ENCODE measurements around the gene HENMT1. TPM values are rescaled to one million over a fixed set of nuclear protein-coding genes. Genes with fewer than 3 reads are reported as not detected.

The HENMT1 gene
- total RNA-seq, 1 experiment from 2014 or later: not detected

GRCh38 chr1:108645564-108646184 is 15.2 kb downstream of the HENMT1 start:
- no peak for DNase-seq (ENCODE audit: low read depth, low spot score)
- H3K36me3 ChIP-seq (ENCODE audit: control insufficient read depth in 1 of 2, insufficient read depth in 2 of 2, low read length in 2 of 2): no peaks in the 10 kb centered on the region
- ChIA-PET RAD21 (ENCODE audit: low non-redundant PET in 1 of 2, low total read pairs in 2 of 2, uncharacterized antibody in 2 of 2, unreplicated experiment in 2 of 2) (no interaction called here), CTCF (no interaction called here), POLR2A (no interaction called here)
- no peak overlapping the region for H3K27ac ChIP-seq (ENCODE audit: low read depth, low read length)
- H3K79me2 ChIP-seq (ENCODE audit: insufficient read depth, low read length): no peaks in the 10 kb centered on the region
- no peaks in the 10 kb centered on the region for H3K9me3 ChIP-seq (ENCODE audit: control insufficient read depth in 1 of 2, insufficient read depth in 1 of 2, low read depth in 1 of 2, low read length in 2 of 2)
- H3K4me3 ChIP-seq (replicated peaks in 1 of 2; ENCODE audit: low read depth in 1 of 2, low read length in 2 of 2): no peak overlapping the region
- no TSS peak for BruUV-seq (replicated peaks)
- peaks cover 0 to 6% of the 10 kb centered on the region in 2 experiments; a peak in 1 of 4 replicates for H3K4me1 ChIP-seq (ENCODE audit: control insufficient read depth in 1 of 2, insufficient read depth in 2 of 2, low read length in 2 of 2)
- H2AFZ ChIP-seq (ENCODE audit: low read depth, low read length, poor library complexity, severe bottlenecking): no peak overlapping the region
- peaks cover 3% of the 10 kb centered on the region; the same call in 1 of the 2 replicates for H3K27me3 ChIP-seq (ENCODE audit: insufficient read depth, low read length)
- H4K20me1 ChIP-seq (ENCODE audit: insufficient read depth): no peaks in the 10 kb centered on the region
- intact Hi-C loops (cut with micrococcal nuclease): no loop called here
- no peak overlapping the region for H3K4me2 ChIP-seq (ENCODE audit: low read length)
- ATAC-seq: no peak
- no peaks in the 10 kb centered on the region for H3K9me2 ChIP-seq (ENCODE audit: insufficient read depth)
- TF ChIP-seq YY1 (IDR thresholded peaks at IDR 0.05; ENCODE audit: extremely low read depth, insufficient replicate concordance, low read depth, low read length): no peak
- TF ChIP-seq EZH2phosphoT487 (IDR thresholded peaks at IDR 0.05; ENCODE audit: borderline replicate concordance): no peak
- no peak for TF ChIP-seq SIN3A (IDR thresholded peaks at IDR 0.05; ENCODE audit: low read depth)
- TF ChIP-seq SP1 (IDR thresholded peaks at IDR 0.05; ENCODE audit: low read depth): no peak
- TF ChIP-seq MAX (IDR thresholded peaks at IDR 0.05): no peak
- no peak for TF ChIP-seq ZNF274 (IDR thresholded peaks at IDR 0.05; ENCODE audit: low read depth, low read length)
- TF ChIP-seq RAD21 (IDR thresholded peaks at IDR 0.05; ENCODE audit: low read depth): peak; percentile 27; the same call in 1 of the 2 replicates
- H3K9ac ChIP-seq (ENCODE audit: low read length): no peak overlapping the region

GRCh38 chr1:108644984-108645383 is 15.9 kb downstream of the HENMT1 start:
- DNase-seq (ENCODE audit: low read depth, low spot score) (no peak), ATAC-seq (no peak)
- Histone ChIP-seq H3K9me3 (ENCODE audit: control insufficient read depth in 1 of 2, insufficient read depth in 1 of 2, low read depth in 1 of 2, low read length in 2 of 2) (no peaks in the 10 kb centered on the region), H3K9ac (ENCODE audit: low read length) (no peak overlapping the region), H2AFZ (ENCODE audit: low read depth, low read length, poor library complexity, severe bottlenecking) (no peak overlapping the region), H3K4me2 (ENCODE audit: low read length) (no peak overlapping the region), H3K27ac (ENCODE audit: low read depth, low read length) (no peak overlapping the region), H3K79me2 (ENCODE audit: insufficient read depth, low read length) (no peaks in the 10 kb centered on the region), H3K4me1 (ENCODE audit: control insufficient read depth in 1 of 2, insufficient read depth in 2 of 2, low read length in 2 of 2) (peaks cover 0 to 6% of the 10 kb centered on the region in 2 experiments; a peak in 1 of 4 replicates), H3K4me3 (replicated peaks in 1 of 2; ENCODE audit: low read depth in 1 of 2, low read length in 2 of 2) (no peak overlapping the region), H4K20me1 (ENCODE audit: insufficient read depth) (no peaks in the 10 kb centered on the region), H3K36me3 (ENCODE audit: control insufficient read depth in 1 of 2, insufficient read depth in 2 of 2, low read length in 2 of 2) (no peaks in the 10 kb centered on the region), H3K9me2 (ENCODE audit: insufficient read depth) (no peaks in the 10 kb centered on the region), H3K27me3 (ENCODE audit: insufficient read depth, low read length) (peaks cover 3% of the 10 kb centered on the region; the same call in 1 of the 2 replicates)
- intact Hi-C loops (cut with micrococcal nuclease): loop anchor here (5.0 kb wide), 1 partner anchor 858 kb away; no protein-coding TSS in a partner anchor
- ChIA-PET POLR2A (no interaction called here), RAD21 (ENCODE audit: low non-redundant PET in 1 of 2, low total read pairs in 2 of 2, uncharacterized antibody in 2 of 2, unreplicated experiment in 2 of 2) (interaction anchor here in 1 of 2 experiments (1.4 kb wide), 1 partner anchor 132 kb away, joined by 6 read pairs; no protein-coding TSS in a partner anchor), CTCF (interaction anchor here (1.8 to 2.3 kb wide), 2 partner anchors 85 to 132 kb away, joined by 5 to 21 read pairs; partner anchors contain the start of gene EEIG2)
- BruUV-seq (replicated peaks): no TSS peak
- TF ChIP-seq SIN3A (IDR thresholded peaks at IDR 0.05; ENCODE audit: low read depth) (no peak), EZH2 (IDR thresholded peaks at IDR 0.05) (no peak), CBX3 (IDR thresholded peaks at IDR 0.05; ENCODE audit: low read depth) (no peak), YY1 (IDR thresholded peaks at IDR 0.05; ENCODE audit: extremely low read depth, insufficient replicate concordance, low read depth, low read length) (no peak), REST (IDR thresholded peaks at IDR 0.05; ENCODE audit: low read depth) (no peak), ELF1 (IDR thresholded peaks at IDR 0.05; ENCODE audit: borderline replicate concordance, low read depth) (no peak), POLR2A (IDR thresholded peaks at IDR 0.05; ENCODE audit: borderline replicate concordance, extremely low read depth, insufficient read depth, insufficient read length) (no peak), MAX (IDR thresholded peaks at IDR 0.05) (no peak), SP1 (IDR thresholded peaks at IDR 0.05; ENCODE audit: low read depth) (no peak), POLR2AphosphoS5 (IDR thresholded peaks at IDR 0.05; ENCODE audit: low read depth, low read length) (no peak), RAD21 (IDR thresholded peaks at IDR 0.05; ENCODE audit: low read depth) (no peak), EGR1 (IDR thresholded peaks at IDR 0.05; ENCODE audit: low read depth) (no peak), EZH2phosphoT487 (IDR thresholded peaks at IDR 0.05; ENCODE audit: borderline replicate concordance) (no peak), ZNF274 (IDR thresholded peaks at IDR 0.05; ENCODE audit: low read depth, low read length) (no peak)
